ENCODE data around the gene RELN.

RELN gene

DNA sequence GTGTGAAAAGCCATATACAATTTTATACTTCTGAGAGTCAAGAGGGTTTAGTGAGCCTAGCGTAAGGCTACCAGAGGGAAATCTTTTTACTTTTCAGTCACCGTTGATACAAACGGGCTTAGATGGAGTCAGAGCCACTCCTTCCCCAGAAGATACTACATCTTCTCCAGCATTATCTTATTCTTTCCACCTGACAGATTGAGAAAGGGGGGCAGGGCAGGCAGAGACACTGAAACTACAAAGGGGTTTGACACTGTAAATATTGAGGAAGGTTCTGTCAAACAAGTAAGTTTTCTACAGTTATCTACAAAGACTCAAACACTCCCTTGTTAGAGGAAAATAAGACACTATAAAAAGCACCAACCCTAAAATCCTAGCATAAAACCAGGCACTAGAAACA lies 100.0 kb downstream of the RELN start:
- DNase-seq, result no peak

DNA sequence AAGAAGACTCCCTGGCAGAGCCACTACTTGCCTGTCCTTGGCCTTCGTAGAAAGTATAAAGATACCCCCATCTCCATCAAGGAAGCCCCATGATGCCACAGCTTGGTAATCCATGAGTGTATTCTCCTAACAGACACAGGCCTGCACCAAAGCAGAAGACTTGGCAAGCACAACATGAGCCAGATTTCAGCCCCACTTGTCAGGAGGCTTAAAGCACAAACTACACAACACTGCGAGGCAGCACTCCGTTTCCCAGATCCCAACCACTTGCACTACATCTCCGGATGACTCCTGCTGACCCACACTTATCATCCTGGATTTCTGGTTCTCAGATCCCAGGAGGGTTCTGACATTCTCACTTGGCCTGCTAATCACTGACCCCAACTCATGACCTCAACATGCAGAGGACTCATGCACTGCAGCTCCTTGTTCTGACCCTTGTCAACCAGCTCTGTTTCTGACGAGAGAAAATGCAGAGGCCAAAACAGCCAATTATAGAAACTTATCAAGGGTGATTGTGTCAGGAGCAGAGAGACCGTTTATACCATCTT lies 100.8 kb downstream of the RELN start:
- no peak for DNase-seq

DNA sequence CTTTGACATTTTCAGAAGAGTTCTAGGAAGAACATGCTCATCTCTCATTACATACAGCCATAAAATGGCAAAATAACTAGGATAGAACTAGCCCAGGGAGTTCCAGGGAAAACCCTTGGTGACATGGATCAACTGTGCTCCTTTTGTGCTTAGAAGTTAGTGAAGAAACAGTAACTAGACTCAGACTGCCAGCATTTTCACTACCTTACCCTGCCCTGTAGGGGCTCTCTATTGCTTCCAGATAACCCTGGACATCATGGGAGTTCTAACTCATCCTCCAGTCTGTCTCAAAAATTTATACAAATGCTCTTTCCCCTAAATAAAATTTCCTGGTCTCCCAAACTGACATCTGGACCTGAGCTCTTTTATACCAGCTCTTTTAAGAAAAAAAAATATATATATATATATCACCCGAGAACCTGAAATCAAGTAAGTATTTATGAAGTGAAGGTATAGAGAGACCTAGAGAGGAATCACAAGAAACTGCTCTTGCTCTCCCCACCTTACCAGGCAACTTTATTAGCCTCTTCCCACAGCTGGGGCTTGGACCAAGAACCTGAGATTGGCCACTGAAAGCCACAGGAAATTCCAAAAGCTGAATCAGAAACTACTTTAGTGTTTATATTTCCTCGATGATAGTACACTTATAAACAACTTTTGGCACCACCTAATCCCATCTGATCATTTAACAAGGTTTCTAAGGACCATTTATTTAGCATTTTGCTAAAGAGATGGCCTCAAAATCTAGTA lies 101.4 kb downstream of the RELN start:
- no peak for DNase-seq

DNA sequence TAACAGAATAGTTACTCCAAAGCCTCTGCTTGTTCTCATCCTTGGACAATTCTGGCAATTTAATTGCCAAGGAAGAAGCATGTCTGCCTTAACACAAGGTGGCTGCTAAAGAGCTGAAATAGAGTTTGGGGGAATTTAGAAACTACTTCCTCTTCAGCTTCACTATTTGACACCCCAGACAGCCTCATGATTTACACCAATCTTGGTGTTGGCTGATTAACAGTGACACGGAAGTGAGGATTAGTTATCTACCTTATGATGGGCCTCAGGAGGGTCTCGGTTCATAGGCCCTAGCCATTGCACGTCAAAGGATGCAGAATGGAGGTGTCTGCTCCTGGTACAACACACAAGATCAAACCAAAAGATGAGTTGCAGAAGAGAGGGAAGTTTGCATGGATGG lies 102.4 kb downstream of the RELN start:
- DNase-seq, result no peak

DNA sequence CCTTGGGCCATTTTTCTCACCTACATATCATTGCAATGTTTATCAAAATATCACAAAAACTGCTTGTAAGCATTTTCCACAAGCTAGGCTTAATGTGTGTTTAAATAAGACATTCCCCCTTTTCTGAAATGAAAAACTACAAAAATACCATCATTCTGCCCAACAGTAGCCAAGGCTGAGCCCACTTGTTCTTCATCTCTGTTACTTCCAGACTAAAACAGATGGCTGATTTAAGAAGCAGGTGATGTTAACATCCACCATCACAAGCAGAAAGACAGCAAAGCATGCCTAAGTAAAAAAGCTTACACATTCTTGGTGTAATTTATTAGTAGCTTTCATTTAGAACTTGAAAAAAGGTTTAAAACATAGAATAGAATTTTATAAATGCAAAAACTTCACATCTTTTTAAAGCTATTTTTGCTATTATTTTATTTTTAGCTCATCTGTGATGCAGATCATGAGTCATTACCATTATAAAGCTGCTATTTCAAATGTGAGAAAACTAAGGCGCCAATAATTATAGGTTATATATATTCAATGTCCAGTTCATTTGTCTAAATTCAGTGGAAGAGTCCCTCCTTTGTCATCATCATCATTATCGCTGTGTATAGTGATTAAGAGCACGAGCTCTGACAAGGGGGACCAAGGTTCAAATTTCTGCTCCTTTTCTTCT lies 109.4 kb downstream of the RELN start:
- DNase-seq, result no peak

DNA sequence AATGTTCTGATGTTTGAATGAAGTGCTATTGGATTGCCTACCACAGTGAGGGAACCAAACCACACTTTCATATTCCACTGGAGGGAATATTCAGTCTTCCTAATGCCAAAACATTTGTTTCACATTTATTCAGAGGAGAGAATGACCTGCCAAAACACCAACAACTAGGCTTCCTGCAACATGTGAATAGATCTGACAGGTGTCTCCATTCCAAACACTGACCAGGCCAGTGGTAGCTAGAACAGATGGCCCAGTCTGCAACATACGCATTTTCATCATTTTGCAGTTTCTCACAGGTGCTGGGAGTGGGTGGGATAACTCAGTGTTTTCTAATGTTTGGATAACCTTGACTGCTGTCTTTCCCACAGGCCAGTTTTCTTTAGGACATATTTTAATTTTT lies 110.0 kb downstream of the RELN start:
- no peak for DNase-seq

DNA sequence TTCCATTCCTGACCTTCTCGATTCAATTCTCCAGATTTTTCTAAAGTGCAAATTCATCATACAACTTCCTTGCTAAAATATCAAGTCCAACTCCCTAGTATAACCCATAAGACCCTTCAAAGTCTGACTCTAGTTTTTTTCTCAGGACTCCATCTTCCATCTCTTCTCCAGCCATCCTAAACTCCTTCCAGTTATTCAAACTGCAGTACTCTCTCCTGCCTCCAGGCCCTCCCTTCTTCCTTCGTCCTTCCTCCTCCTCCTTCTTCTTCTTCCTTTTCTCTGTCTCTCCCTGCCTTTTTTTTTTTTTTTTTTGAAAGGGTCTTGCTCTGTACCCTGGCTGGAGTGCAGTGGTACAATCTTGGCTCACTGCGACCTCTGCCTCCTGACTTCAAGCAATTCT lies 111.9 kb downstream of the RELN start:
- DNase-seq, result no peak

DNA sequence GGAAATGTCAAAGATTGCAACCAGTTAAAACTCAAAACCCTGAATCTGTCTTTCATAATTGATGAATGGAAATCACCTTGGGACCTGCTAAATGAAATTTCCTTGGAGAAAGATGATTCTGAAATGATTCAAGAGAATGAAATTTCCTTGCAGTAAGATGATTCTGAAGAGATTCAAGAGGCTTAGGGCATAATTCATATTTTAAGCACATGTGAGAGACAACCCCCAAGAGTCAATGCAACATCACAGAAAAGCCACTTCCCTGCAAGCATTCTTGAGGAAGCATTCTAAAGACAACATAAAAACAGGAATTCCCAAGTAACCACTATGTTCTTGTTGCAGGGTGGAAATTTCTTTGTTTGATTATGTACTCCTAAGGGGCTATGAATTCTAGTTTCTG lies 113.7 kb downstream of the RELN start:
- DNase-seq, result no peak

DNA sequence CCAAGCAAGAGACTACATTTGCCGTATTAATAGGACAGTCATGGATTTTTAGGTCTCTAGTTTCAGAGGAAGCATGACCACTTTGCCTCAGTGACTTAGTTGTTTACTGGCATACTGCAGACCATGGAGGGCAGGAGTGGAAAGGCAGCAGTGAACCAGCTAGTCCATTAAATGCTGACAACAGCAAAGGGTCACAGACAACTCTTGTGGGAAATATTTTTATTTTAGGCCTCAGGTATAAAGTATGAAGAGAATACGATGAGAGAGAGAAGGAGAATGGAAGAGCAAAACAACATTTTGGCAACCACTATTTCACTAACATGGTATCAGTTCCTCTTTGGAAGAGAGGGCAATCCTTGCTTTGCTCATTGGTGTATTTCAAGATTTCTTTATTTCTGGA lies 118.0 kb downstream of the RELN start:
- DNase-seq, result no peak

DNA sequence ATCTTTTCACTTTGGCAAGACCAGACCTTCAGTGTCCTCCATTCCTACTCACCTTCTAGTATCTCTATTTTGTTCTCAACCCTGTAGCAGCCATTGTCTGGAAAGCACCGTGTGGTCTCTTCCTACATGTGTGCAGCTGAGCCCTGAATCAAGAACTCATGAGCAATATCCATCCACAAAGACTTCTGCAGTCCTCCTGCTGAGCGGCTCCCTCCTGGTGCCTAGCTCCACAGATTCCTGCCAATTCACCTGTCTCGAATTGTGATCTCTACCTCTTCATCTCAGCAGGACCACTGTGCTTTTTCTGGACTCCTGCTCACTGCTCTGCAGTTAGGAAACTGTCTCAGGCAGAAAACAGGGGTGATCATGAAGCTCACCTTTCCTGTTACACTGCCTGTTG lies 118.8 kb downstream of the RELN start:
- DNase-seq, result no peak

DNA sequence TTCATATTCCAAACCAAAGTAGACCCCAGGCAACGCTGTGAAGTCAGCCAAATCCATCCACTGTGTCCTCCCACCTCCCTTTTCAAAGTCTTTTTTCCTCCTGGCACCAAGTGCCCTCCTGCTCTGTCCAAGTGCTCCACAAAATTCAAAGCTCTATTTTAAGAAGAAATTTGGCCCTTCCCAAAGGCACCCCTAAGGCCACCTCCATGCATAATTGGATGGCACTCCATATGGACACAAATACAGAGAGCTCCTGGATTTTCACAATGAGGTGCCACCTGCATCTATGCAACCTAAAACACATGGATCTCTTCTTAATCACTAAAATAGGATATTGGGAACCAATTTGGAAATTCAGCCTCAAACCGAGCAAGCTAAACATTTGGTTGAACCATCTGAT lies 121.6 kb downstream of the RELN start:
- DNase-seq, result no peak

DNA sequence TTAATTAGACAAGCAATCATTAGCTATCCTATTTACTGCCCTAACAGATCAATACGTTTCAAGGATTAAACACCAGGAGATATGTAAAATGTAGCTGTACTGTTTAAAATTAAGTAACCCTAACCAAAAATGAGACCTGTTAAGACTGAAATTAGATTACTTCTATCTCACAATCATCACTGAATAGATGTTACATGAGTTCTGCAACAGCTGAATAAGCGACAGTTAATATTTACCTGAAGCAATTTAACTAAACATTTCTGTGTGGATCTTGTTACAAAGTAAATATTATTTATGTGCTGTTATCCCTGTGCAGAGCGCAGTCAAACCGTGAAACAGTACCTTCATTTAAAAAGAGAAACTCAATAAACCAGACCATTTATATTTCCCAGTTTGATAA lies 122.5 kb downstream of the RELN start:
- DNase-seq, result no peak

DNA sequence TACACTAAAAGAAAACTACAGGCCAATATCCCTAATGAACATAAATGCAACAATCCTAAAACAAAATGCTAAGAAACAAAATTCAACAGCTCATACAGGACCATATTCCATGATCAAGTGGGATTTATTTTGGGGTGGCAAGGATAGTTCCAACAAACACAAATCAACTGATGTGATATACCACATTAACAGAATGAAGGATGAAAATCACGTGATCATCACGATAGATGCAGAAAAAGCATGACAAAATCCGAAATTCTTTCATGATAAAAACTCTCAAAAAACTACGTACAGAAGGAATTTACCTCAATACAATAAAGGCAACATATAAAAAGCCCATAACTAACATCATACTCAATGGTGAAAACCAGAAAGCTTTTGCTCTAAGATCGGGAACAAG lies 124.0 kb downstream of the RELN start:
- DNase-seq, result no peak

DNA sequence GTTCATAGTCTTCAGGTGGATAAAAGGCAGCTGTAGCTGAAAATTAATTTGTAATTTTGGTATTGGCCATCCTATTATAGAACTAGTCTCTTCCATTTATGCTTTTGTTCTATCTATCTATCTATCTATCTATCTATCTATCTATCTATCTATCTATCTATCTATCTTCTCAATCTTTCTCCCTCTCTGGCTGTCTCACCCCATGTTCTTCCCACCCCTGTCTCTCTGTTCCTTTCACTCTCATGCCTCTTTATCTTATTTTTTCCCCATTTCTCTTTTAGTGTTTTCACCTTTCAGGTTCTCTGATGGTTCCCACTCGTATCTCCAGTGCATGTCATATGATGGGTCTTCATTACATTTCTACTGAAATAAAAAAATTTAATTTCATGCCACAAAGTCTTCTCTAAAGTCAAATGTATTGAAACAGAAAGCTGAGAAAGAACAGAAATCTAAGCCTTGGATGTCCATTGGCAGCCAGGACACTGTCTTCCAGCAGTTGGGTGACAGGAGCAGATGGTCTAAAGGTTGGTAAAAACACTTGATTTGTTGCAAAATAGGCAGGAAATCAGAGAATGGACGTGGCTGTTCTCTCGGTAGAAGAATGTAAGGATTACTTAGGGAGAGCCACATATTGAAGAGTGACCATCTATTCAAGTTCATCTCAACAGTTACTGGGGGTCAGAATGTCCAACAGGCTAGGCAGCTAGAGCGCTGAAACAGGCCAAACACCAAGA lies 127.0 kb downstream of the RELN start:
- DNase-seq, result no peak

DNA sequence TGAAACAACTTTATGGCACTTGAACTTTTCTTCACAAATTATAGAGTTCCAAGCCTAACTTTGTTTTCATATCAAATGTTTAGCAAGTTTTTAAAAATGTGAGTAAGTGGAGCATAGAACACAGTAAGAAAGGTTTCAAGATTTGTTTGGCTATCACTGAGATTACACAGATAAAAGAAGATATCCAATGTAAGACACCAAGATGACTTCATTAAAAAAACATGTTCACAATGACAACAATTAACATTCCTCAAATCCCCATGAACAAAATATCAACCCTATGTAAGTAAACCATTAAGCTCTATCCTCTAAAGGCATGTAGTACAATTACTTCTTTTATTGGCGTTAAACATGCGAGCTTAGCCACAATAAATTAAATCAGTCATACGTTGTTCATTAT lies 129.7 kb downstream of the RELN start:
- no peak for DNase-seq

DNA sequence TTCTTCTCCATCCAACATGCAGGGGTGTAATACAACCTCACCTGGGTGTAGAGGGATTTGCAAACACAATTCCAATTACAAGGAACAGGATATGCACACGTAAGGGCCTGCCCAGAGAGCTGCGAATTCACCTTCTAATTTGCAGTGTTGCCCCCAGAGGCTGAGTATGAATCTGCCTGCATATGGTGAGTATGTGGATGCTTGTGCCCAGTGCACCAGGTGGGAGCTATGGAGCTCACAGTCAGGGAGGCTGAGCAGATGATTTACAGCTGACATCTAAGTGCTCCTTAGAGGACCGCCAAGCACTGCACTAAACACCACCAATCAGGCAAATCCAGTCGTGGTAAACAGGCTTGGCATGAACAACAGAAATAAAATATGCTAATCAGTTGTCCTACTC lies 132.0 kb downstream of the RELN start:
- no peak for DNase-seq

DNA sequence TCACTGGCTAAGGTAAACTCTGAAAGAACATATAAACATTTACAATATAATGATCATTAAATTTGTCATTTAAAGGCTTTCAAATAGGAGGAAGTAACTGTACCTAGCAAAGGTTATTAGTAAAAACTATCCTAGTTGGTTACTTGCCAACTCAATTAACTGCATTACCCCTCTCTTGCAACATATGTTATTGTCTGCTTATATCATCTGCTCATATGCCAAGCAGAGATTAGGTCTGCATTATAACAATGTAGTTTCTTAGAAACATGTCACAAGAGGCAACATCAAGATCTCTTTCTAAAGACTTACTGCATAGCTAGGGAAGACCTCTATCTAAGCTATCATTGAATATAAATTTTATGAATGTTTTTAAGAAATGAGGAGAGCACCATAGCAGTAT lies 132.5 kb downstream of the RELN start:
- no peak for DNase-seq

DNA sequence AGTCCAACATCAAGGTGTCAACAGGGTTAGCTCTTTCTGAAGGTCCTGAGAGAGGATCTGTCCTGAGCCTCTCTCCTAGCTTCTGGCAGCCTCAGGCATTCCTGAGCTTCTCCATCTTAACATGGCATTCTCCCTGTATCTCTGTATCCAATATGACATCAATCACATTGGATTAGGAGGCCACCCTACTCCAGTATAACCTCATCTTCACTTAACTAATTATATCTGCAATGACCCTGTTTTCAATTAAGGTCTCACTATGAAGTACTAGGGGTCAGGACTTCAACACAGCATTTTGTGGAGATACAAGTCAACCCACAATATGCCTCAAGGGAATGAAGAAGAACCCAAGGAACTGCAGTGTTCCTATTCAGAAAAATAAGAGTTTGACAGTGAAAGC lies 133.8 kb downstream of the RELN start:
- no peak for DNase-seq

DNA sequence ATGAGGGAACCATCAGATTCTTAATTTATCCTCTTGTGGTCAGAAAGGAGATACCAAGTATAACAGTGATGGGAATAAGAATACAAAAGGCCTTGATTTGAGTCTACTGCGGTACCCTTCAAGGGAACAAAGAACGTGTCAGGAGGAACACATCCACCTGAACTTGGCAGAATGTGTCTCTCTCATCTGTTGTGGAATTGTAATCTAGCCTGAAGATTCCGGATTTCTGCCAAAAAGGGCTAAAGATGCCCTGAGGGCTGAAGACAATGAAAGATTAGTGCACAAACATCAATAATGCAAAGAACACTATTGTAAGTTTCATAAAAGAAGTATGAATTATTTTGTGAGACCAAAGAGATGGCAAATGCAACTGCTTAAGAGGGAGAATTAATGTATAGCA lies 134.8 kb downstream of the RELN start:
- DNase-seq, result no peak

DNA sequence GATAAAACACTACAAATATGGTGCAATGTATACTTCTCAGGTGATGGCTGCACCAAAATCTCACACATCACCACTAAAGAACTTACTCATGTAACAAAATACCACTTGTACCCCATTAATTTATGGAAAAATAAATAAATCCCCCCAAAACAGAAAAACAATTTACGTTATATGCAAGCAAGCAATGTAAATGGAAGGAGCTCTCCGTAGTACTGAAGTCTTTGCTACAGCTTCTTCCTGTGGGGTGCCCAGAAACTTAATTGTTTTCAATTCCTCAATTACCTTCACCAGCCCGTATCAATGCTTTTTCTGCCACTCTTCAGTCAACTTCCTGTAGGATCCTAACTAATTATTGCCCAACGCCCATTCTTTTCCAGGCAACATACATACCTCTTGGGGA lies 138.1 kb downstream of the RELN start:
- no peak for DNase-seq

DNA sequence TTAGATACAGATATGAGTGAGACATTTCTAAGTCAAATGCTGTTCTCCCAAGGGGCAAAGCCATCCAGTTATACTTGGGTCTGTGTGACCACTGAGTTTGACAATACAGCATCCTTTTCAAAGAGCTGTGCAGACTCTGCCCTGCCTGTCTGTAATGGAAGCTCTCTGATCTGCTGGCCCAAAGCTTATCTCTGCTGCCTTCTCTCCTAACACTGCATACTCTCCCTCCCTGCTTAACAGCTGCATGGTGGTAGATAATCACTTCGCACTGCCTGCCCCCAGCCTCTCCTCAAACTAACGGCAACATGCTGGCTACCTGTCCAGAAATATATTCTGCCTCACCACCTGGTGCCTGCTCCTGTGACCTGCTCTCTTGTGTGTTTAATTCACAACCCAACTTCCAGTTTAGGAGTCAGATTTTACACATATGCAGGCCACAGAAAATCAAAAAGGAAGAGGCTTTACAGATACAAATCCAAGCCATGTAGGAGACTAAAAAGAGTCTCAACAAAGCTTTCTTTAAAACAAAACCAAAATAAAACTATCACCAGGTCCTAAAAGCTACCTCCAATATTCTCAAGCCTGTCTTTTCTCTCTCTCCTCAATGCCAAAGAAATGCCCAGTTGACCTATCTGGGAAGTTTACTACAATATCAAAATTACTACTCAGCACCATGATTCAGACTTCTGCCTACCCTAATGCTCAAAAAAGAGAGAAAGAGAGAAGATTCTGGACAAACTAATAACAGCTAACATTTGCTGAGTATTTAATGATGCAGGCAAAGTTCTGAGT lies 145.6 kb downstream of the RELN start:
- DNase-seq, result no peak

DNA sequence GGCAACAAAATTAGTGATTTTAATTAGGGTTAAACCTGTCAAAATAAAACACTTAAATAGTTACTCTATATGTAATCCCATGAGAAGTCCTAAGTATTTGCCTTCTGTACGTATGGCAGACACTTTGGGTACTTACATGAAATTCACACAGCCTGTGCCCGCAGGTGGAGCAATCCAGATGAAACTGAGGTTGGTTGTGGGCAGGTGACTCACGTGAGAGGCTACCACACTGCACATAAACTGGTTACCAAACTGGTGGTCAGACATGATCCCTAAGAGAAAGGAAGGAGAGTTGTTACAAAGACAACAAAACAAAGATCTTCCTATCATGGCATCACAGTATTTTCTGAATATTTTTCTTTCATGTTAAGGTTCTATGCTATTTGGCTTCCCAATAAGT lies 156.1 kb downstream of the RELN start:
- DNase-seq, result no peak

DNA sequence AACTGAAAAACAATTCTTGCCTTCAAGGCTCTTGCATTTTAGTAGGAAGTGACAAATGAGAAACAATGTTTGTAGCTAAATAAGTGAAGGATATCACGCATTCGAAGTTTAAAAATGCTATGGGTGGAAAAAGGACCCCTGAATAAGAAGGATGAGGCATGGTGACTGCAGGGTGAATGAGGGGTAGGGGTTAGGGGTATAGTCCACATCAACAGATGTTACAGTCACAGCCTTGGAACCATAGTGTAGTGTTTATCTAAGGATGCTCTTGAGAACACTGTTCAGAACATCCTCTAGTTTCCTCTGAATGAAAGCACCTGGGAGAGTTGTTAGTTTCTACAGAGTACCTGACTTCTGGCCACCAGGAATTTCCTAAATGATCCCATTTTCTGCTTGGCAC lies 157.0 kb downstream of the RELN start:
- no peak for DNase-seq
